ENCODE data around the gene PPP1R37.

- TF ChIP-seq, protein P1, sequence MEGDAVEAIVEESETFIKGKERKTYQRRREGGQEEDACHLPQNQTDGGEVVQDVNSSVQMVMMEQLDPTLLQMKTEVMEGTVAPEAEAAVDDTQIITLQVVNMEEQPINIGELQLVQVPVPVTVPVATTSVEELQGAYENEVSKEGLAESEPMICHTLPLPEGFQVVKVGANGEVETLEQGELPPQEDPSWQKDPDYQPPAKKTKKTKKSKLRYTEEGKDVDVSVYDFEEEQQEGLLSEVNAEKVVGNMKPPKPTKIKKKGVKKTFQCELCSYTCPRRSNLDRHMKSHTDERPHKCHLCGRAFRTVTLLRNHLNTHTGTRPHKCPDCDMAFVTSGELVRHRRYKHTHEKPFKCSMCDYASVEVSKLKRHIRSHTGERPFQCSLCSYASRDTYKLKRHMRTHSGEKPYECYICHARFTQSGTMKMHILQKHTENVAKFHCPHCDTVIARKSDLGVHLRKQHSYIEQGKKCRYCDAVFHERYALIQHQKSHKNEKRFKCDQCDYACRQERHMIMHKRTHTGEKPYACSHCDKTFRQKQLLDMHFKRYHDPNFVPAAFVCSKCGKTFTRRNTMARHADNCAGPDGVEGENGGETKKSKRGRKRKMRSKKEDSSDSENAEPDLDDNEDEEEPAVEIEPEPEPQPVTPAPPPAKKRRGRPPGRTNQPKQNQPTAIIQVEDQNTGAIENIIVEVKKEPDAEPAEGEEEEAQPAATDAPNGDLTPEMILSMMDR (IDR thresholded peaks at IDR 0.05; ENCODE audit: control extremely low read depth in 1 of 3, insufficient read depth in 1 of 3, low read depth in 1 of 3, low read length in 3 of 3): no peak
- no peak for TF ChIP-seq TEAD4 (IDR thresholded peaks at IDR 0.05; ENCODE audit: low read depth, low read length)
- no peak for TF ChIP-seq POLR2A (IDR thresholded peaks at IDR 0.05; ENCODE audit: control extremely low read depth in 1 of 2, low read depth in 2 of 2, low read length in 2 of 2)
- no peak for TF ChIP-seq EP300 (IDR thresholded peaks at IDR 0.05; ENCODE audit: borderline replicate concordance in 1 of 2, low read depth in 2 of 2, low read length in 2 of 2)
- TF ChIP-seq CBX8 (IDR thresholded peaks at IDR 0.05; ENCODE audit: borderline replicate concordance, low read depth, low read length): no peak
- TF ChIP-seq KDM1A (IDR thresholded peaks at IDR 0.05; ENCODE audit: borderline replicate concordance, low read length): no peak
- no peak for TF ChIP-seq GABPA (IDR thresholded peaks at IDR 0.05; ENCODE audit: borderline replicate concordance, insufficient read depth, low read length)
Observed at GRCh38 chr19:45045671-45046353, 47.2 kb upstream of the PPP1R37 start.
